Middle frontal gyrus (tissue), 1 donor: ENCODE results near the gene TAF1B.

Experiments used
- DNase-seq: peaks from one replicate; pipeline ENCODE4 v3.0.0-alpha.2; 2015; ENCODE audit warnings: low spot score; ENCODE audit errors: extremely low spot score

Gene TAF1B

DNA sequence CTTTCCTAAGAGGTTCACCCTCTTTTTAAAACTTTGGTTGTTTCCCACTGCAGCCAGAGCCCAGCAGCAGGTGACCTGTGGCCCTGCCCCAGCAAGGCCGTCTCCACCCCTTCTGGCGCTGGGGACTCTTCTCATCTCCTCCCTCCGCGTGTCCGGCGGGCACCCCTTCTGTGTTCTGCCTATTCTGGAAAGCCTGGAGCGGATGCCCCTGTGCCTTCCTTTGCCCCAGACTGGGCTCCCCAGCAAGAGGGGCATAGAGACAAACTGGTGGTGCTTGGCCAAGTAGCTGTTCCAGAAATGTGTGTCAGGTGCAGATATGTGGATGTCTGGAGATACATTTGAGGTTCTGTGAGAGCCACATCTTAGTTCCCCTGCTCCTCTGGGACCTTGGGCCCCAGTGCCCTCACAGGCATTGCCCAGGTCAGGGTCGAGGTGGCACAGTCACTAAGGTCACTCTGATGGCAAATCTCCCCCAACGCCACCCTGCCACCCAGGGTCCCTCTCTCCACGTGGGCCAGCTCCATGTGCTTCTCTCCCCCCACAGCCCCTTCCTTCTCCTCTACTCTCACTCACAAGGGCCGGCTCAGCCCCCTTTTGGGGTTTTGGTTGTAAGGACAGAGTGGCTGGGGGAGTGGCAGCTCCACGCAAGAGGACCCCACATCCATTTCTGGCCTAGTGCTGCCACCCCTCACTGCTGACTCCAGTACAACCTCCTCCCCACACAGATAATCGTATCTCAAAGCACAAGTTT lies 35.5 kb upstream of the TAF1B start:
- DNase-seq, result no peak

DNA sequence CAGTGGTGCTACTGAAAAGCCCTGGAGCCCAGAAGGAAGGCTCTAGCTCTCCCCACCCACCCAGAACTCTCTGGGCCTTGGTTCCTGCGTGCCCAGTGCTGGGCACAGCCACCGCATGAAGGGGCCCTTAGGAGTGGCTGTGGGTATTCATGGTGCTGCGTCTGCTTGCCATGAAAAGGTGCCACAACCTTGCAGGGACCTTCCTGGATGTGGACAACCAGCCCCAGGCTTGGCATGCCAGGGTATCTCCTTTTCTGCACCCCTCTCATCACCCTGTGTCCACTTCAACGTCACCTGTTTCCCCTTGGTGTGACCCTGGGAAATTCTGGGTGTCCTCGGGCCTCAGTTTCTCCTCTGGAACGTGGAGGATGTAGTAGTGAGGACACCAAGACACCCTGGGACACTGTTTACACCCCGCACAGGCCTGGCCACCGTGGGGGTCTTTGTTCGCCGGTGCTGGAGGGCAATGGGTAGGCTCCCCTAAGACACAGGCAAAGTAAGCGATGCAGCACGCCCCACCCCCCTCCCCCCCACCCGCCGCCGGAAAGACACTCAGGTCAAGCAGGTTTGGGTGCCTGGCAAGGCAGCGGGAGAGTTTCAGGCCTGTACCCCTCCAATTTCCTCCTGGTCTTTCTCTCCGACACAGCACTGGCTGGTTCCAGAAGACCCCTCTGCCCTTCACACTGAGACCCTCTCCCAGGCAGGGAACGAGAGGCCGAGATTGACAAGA lies 34.8 kb upstream of the TAF1B start:
- no peak for DNase-seq

DNA sequence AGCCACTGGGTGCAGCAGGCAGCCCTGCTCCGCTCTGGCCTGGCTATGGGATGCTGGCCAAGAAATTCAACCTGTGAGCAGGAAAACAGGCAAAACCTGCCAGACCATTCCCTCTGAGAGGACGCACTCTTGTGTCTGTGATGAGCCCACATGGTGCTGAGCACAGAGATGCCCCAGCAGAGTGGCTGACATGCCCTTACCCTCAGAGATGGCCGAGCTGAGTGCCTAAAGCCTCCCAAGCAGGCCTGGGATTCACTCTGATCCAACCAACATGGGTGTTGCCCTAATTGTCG lies 34.3 kb upstream of the TAF1B start:
- no peak for DNase-seq

DNA sequence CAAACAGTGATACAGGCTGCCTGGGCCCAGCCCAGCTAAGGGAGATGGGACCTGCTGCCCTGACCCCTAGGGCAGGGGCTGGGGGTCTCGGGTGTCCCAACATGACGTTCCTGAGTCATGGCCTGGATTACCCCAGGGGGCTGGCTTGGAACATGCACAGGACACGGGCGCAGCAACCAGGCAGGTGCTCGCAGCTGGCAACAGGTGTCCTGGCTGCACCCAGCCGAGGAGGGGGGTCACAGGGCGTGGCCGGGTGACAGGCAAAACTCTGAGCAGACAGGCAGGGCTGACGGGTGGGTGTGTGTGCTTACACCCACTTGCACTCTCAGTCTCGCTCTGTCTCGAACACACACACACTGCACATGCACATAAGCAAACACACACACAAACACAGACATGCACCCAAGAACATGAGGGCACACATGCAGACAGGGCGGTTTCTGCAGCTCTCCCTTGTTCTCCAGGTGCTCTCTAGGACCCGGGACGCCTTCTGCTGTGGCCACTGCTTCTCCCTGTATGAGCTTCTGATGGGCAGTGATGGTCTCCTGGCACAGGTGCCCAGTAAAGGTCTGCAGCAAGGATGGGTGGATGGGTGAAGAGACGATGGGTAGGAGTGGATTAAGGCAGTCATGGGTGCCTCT lies 33.7 kb upstream of the TAF1B start:
- DNase-seq, result no peak

DNA sequence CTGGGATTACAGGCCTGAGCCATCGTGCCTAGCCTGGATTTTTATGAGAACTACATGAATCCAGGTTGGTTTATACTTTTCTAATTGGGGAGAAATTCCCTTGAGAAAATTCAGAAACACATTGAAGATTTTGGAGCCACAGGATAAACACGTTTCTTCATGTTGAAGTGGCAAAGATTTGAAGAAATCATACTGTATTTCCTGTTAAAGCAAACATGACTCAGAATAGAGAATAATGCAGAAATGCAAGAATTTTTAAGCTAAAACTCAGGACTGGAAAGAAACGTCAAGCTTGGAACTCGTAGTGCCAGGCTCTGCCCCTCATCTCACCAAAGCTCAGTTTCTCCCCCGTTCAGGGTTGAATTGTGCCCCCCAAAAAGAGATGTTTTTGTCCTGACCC lies 32.1 kb upstream of the TAF1B start:
- DNase-seq, result no peak

DNA sequence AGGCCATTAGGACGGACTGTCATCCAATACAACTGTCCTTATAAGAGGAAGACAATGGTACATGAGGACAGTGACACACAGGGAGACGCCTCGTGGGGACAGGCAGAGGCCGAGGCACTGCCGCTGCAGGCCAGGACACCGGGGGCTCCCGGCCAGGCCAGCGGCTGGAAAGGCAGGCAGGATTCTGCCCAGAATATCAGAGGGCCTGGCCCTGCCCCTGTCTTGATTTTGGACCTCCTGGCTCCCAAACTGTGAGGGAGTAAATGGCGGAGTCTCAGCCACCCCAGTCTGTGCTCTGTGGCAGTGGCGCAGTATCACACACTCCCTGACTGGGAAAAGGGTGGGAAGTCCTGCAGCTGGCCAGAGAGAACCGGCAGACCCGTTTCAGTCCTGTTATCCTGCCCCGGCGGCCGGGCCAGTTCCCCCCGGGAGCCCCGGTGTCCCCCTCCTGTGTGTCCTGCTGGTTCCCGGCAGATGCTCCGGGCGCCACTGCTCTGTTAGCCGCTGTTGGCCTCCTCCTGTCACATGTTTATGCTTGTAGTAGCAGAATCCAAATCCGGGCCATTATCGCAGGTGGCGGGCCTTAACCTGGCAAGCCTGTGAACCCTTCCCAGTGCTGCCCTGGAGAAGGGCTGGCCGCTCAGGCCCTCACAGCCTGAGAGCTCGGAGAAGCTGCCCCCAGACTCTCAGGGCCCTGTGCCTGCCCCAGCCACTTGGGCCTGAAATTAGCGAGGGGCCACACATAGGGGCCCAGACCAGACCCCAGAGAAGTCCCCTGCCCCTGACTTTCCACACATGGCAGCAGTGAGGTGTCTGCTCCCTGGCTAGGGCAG lies 31.4 kb upstream of the TAF1B start:
- DNase-seq, result no peak

DNA sequence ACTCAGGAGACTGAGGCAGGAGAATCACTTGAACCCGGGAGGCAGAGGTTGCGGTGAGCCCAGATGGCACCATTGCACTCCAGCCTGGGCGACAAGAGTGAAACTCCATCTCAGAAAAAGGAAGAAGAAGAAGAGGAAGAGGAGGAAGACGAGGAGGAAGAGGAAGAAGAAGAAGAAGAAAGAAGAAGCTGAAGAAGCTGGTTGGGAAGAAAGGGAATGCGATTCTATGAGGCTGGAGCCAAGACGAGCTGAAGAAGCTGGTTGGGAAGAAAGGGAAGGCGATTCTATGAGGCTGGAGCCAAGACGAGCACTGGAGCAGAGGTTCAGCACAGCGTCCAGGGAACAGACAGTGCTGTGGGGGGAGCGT lies 30.3 kb upstream of the TAF1B start:
- DNase-seq, result no peak

DNA sequence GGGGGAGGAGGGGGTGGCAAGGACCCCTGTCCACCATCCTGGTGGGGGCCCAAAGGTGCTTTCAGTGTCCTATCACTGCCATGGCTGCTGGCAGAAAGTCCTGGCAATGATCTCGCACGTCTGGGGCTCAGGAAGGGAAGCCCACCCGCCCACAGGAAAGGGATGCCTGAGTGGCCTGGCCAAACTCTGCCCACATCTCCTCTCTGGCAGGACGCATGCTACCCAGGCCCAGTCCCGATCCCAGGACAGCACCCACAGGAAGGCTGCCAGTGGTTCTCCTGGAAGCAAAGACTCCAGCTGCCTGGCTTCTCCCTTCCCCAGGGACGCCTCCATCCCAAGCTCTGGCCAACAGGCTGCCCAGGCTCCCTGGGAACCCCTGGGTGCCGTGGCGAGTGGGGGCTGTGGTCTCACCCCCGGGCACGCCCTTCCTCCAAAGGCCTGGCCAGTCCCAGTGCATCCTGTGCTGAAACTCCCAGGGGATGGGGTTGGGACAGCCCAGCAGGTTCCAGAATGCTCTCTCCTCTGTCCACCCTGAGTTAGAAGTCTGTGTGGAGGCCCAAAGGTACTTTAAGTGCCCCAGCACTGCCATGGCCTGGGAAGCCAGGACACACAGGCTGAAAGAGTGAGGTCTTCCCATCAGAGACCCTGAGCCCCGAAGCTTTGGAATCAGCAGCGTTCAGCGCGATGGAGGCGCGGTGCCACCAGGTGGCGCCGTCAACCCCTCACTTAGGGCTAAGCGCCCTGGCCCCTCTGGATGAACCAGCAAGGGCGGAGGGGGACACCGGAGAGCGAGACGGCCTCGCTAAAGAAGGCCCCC lies 29.8 kb upstream of the TAF1B start:
- DNase-seq, result peak; percentile 29

DNA sequence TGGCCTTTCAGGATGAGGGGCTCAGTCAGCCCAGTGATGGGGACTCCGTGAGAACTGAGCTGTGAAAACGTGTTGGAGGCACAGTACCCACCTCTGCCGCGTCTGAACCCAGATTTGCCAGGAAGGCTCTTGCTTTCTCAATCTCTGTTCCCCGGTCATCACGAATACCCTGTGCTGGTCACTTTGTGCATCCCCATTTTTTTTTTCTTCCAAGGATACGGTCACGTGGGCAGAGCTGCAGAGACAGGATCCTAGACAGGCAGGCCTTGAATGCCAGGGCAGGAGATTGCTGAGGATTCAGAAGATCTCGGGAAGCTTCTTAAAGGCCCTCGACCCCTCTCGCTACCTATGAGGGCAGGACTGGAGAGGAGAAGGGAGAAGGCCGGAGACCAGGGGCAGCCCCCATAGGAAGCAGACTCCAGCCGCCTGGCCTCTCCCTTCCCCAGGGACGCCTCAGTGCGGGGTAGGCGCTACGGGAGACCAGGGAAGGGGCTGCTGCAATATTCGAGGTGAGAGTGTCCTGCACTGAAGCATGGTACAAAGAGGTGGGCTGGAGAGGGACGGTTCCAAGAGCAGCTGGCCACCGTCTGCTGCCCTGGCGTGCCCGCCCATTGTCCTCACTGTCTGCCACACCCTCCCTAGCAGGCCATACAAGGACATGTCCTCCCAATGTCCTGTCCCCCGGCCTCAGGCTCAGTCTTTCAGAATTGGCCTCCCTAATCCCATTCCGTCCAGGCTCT lies 29.0 kb upstream of the TAF1B start:
- no peak for DNase-seq

DNA sequence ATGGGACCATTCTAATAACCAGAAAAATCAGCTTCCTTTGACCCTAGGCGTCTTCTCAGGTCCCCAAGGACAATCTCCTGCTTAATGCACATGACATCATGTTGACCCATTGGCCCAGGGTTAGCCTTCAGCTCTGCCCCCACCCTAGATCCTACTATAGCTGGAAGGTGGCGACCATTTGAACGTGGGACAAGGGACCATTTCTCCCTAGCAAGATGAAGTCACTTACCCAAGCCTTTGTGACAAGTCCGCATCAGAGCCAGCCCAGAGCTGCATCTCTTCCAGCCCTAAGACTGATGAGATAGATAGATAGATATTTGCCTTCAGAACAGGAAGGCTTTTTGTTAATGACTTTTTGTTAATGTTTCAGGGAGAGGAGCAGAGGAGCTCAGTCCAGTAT lies 28.2 kb upstream of the TAF1B start:
- no peak for DNase-seq

DNA sequence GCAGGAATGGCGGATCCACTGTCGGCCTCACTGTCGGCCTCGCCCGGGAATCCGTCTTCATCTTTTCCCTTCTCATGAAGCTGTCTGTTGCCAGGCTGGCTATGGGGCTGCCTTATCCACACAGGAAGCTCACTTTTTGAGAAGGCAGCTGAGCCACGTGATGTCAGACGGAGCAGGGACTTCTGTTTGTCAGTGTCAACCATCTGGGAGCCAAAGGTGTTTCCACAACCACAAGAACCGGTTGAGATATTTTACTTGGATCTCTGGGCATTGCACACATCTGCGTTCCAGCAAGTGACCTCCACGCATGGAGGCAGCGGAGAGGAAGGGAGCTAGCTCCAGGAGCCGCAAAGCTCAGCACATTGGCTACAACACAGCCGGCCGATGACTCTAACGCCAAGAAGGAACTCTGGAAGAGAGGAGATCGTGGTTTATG lies 27.4 kb upstream of the TAF1B start:
- no peak for DNase-seq

DNA sequence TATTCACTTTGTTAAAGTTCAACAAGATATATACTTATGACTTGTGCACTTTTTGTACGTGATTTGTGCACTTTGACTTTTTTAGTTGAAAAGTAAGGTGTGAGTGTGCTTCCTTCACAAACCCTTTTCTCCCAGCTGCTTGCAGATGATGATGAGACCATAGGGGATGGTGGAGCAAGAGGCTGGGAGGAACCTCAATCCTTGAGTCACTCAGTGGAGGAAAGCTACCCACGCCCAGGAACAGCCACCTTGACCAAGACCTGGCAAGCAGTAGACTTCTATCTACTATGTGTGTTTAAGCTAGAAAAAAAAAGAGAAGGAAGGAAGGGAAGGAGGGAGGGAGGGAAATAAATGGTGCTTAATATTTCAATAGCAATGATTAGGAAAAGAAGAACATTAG lies 25.2 kb upstream of the TAF1B start:
- no peak for DNase-seq

DNA sequence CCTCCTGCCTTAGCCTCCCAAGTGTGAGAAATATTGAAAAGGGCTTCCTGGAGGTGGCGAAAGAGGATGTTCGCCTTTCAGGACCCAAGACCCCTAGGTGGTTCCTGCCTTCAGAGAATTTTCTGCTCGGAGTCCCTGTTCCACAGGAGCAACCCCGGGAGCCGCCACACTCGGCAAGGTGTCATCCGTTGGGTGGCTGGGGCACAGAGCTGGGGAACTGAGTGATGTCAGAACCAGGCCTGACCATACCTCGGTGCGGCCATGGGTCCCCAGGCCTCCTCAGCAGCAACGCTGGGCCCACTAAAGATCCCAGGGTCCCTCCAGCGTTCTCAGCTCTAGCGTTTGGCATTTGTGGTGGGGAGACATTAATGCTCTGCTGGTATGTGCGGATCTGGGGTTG lies 23.7 kb upstream of the TAF1B start:
- DNase-seq, result no peak

DNA sequence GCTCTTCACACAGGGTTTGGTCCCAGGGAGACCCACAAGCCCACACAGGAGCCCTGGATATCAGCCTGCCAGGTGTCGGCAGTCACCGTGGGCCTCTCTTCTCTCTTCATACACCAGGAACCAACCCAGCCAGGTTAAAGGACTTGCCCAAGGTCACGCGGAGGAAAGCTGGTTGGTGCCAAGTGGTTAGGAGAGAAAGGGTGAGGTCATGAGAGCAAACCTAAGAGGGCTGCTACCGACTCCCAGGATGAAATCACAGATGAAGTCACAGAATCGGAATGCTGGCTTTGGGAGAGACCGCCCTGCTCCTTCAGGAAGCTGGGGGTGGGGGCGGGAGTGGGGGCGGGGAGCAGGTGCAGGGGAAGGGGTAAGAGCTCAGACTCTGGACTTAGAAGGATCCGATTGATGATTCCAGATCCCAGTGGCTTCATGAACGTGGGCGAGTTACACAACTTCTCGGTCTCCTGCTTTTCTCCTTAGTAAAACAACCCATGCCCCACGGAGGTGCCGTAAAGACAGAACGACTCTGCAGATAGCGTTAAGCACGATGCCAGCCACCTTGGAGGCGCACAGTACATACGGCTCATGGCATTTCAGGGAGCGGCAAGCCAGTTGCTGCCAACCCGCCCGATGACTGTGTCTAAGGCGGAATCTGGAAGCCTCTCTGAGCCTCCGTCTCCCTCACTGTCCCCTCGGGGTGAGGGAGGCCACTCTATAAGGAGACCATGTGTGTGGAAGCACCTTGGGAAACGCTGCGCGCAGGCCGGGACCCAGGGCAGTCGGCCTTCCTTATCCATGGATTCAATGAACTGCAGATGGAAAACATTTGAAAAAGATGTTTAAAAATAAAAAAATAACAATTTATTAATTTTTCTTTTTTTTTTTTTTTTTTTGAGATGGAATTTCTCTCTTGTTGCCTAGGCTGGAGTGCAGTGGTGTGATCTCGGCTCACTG lies 23.0 kb upstream of the TAF1B start:
- no peak for DNase-seq

DNA sequence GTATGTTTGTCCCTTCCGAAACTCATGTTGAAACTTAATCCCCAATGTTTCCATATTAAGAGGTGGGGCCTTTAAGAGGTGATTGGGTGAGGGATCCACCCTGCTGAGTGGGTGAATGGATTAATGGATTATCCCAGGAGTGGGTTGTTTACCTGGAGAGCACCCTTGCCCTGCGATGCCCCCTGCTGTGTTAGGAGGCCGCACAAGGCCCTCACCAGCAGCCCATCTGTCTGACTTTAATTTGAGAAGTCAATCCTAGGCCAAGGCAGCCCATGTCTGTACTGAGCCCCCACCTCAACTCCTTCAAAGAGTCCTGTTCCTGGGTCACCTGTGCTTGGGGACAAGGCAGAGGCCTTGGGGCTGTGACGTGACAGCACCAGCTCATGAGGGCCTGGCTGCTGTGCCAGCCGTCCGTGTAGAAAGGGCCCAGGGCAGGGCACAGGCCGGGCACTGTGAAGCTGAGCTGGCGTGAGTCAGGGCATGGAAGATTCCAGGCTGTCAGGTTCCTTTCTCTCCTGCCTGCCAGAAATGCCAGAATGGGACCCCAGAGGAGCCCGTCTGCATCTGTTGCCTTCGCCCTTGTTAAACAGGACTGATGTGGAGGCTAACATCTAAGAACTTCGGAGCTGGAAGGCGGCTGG lies 21.3 kb upstream of the TAF1B start:
- no peak for DNase-seq

DNA sequence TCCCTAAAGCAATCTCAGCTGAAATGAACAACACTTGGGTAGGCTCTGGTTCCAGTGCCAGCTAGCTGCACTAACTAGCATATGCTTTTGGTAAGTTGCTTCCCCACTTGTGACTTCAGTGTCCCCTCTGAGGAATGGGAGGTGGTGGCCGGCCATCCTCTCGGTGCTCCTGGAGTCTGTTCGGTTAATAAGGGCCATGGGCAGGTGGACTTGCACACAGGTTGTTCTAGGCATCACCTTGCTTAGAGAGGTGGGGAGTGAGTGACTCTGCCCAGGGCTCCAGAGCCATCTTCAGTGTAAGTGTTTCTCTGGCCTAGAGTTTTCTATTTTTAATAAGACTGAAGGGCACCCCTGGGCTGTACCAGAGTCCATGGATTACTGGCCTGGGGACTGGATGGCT lies 18.8 kb upstream of the TAF1B start:
- DNase-seq, result no peak

DNA sequence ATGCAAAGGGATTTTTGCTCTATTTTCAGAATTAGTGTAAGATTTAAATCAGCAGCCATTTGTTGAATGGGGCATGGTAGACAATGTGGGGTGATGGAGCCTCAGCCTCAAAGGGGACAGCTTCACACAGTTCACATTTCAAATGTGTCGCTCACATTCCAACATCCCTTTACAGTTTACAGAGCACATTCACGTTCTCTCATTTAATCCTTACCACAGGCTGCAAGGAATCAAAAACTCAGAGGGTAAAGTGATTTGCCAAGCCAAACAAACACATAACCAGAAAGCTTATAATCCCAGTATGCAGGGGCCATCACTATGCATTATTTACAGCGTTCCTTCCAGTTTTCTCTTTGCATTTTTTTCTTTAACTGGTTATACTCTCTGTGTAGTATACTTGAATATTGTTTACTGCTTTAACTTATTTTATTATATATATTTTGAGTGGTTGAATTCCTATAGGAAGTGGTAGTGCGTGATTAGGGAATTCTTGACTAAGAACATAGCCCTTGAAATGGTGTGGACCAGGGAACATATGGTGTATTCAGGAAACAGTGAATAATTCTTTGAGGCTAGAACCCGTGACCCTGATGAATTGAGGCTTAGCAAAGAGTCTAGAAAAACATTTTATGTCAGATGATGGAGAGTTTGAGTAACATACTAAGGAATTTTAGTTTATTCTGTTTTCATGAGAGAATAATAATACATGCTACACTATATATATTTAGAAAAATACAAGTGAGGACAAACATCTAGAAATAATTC lies 18.1 kb upstream of the TAF1B start:
- DNase-seq, result no peak

DNA sequence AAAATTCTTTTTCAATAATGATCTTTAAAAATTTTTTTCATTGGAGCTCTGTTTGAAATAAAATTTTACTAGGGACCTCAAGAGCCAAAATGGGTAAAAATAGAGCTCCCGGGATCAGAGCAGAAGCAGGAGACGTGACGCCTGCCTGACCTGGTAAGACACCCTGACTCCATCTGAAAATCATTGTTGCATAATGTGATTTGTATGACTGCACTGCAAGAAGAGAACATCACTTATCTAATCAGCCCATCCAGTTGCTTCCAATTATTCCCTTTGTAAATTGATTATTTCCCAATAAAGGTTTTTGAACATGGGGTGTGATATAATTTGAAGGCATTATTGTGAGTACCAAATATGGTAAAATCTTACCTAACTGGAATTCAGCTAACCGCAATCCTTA lies 17.1 kb upstream of the TAF1B start:
- DNase-seq, result no peak
